Activated T-helper 1 cell treated with anti-CD3 and anti-CD28 coated beads, Interleukin-12 subunit alpha, Interleukin-12 subunit beta, Interleukin-2, Interleukin-4 antibody, amounts not matched to agents 30 ng/mL and 10 ng/mL and 1 ng/mL, durations not matched to agents 14 hours and 24 hours and 36 hours (primary cell): ENCODE data around the gene ADH7. TPM values are rescaled to one million over a fixed set of nuclear protein-coding genes. Genes with fewer than 3 reads are reported as not detected.
"Not testable (repeated sequence)": the region's sequence is repeated elsewhere in the genome, so short reads cannot be mapped to it uniquely, and the experiment has no call there.

Source experiments
- DNase-seq: peaks from one replicate; pipeline ENCODE4 v3.0.0; 2021; ENCODE audit warnings: low spot score
- H3K27ac Mint-ChIP-seq: one replicate; pipeline ENCODE4 v1.8.0; 2021; ENCODE audit warnings: mild to moderate bottlenecking, mixed read lengths
- H3K27me3 Mint-ChIP-seq: one replicate; pipeline ENCODE4 v1.8.0; 2022; ENCODE audit warnings: mild to moderate bottlenecking, moderate library complexity, mixed read lengths; ENCODE audit not compliant: insufficient read depth
- H3K36me3 Mint-ChIP-seq: one replicate; pipeline ENCODE4 v1.8.0; 2021; ENCODE audit warnings: low read depth, mixed read lengths
- H3K4me1 Mint-ChIP-seq: one replicate; pipeline ENCODE4 v1.8.0; 2021; ENCODE audit warnings: low read depth, mixed read lengths
- H3K4me3 Mint-ChIP-seq: one replicate; pipeline ENCODE4 v1.8.0; 2021; ENCODE audit warnings: mild to moderate bottlenecking, moderate library complexity, mixed read lengths
- H3K9me3 Mint-ChIP-seq: one replicate; pipeline ENCODE4 v1.8.0; 2021; ENCODE audit warnings: mixed read lengths
- intact Hi-C: fragments of 100-400 bp; cut with micrococcal nuclease; formaldehyde crosslinking; loops from one replicate; pipeline ENCODE4 v1.15.1; 2024
- total RNA-seq: library from RNA; stranded (reverse); gene quantifications from 2 replicates; pipeline ENCODE4 v1.2.3, GENCODE V29; 2022

Gene ADH7
- total RNA-seq, 1 donor from 2014 or later: not detected

- Mint-ChIP-seq H3K27ac (no peak overlapping the region), H3K36me3 (no peaks in the 10 kb centered on the region), H3K4me1 (no peaks in the 10 kb centered on the region), H3K27me3 (peaks cover 2% of the 10 kb centered on the region), H3K9me3 (peaks cover 10% of the 10 kb centered on the region), H3K4me3 (no peak overlapping the region)
- no peak for DNase-seq
- intact Hi-C loops: no loop called here
Observed at GRCh38 chr4:99457270-99457669, 22.1 kb upstream of the ADH7 start.

- peaks cover 15% of the 10 kb centered on the region for H3K4me1 Mint-ChIP-seq
- intact Hi-C loops: loop anchor here (2.0 kb wide), 1 partner anchor 59 kb away; no protein-coding TSS in a partner anchor
- no peak overlapping the region for H3K27ac Mint-ChIP-seq
- peaks cover 17% of the 10 kb centered on the region for H3K27me3 Mint-ChIP-seq
- H3K4me3 Mint-ChIP-seq: no peak overlapping the region
- peaks cover 12% of the 10 kb centered on the region for H3K9me3 Mint-ChIP-seq
- no peak for DNase-seq
- H3K36me3 Mint-ChIP-seq: no peaks in the 10 kb centered on the region
Observed at GRCh38 chr4:99447513-99447912, 12.4 kb upstream of the ADH7 start.

- Mint-ChIP-seq H3K27me3 (peaks cover 17% of the 10 kb centered on the region), H3K4me3 (no peak overlapping the region), H3K36me3 (no peaks in the 10 kb centered on the region), H3K4me1 (peaks cover 15% of the 10 kb centered on the region), H3K27ac (no peak overlapping the region), H3K9me3 (peaks cover 9% of the 10 kb centered on the region)
- intact Hi-C loops: loop anchor here (2.0 kb wide), 1 partner anchor 60 kb away; no protein-coding TSS in a partner anchor
- no peak for DNase-seq
Observed at GRCh38 chr4:99447079-99447478, 11.9 kb upstream of the ADH7 start.

GRCh38 chr4:99438405-99438780 lies 3.3 kb upstream of the ADH7 start:
- no peaks in the 10 kb centered on the region for H3K27me3 Mint-ChIP-seq
- H3K36me3 Mint-ChIP-seq: no peaks in the 10 kb centered on the region
- no peak overlapping the region for H3K27ac Mint-ChIP-seq
- no peak for DNase-seq
- H3K9me3 Mint-ChIP-seq: no peaks in the 10 kb centered on the region
- no peak overlapping the region for H3K4me3 Mint-ChIP-seq
- intact Hi-C loops: no loop called here
- no peaks in the 10 kb centered on the region for H3K4me1 Mint-ChIP-seq

- H3K4me1 Mint-ChIP-seq: no peaks in the 10 kb centered on the region
- no peak overlapping the region for H3K27ac Mint-ChIP-seq
- intact Hi-C loops: no loop called here
- no peak for DNase-seq
- H3K4me3 Mint-ChIP-seq: no peak overlapping the region
- no peaks in the 10 kb centered on the region for H3K9me3 Mint-ChIP-seq
- H3K36me3 Mint-ChIP-seq: no peaks in the 10 kb centered on the region
- no peaks in the 10 kb centered on the region for H3K27me3 Mint-ChIP-seq
Observed at GRCh38 chr4:99437723-99438404, 2.7 kb upstream of the ADH7 start.

GRCh38 chr4:99436976-99437722 lies 2.0 kb upstream of the ADH7 start:
- intact Hi-C loops: no loop called here
- no peak for DNase-seq
- Mint-ChIP-seq H3K9me3 (no peaks in the 10 kb centered on the region), H3K27me3 (no peaks in the 10 kb centered on the region), H3K27ac (no peak overlapping the region), H3K4me3 (no peak overlapping the region), H3K4me1 (no peaks in the 10 kb centered on the region), H3K36me3 (no peaks in the 10 kb centered on the region)

- intact Hi-C loops: no loop called here
- H3K4me1 Mint-ChIP-seq: no peaks in the 10 kb centered on the region
- H3K9me3 Mint-ChIP-seq: no peaks in the 10 kb centered on the region
- H3K27ac Mint-ChIP-seq: no peak overlapping the region
- H3K4me3 Mint-ChIP-seq: no peak overlapping the region
- peaks cover 2% of the 10 kb centered on the region for H3K27me3 Mint-ChIP-seq
- H3K36me3 Mint-ChIP-seq: no peaks in the 10 kb centered on the region
- DNase-seq: no peak
Observed at GRCh38 chr4:99436462-99436861, 1.3 kb upstream of the ADH7 start.

- intact Hi-C loops: no loop called here
- no peaks in the 10 kb centered on the region for H3K9me3 Mint-ChIP-seq
- no peak overlapping the region for H3K27ac Mint-ChIP-seq
- no peaks in the 10 kb centered on the region for H3K36me3 Mint-ChIP-seq
- no peaks in the 10 kb centered on the region for H3K4me1 Mint-ChIP-seq
- H3K27me3 Mint-ChIP-seq: peaks cover 6% of the 10 kb centered on the region
- DNase-seq: no peak
- H3K4me3 Mint-ChIP-seq: no peak overlapping the region
Observed at GRCh38 chr4:99430106-99430505, 5.0 kb downstream of the ADH7 start.

GRCh38 chr4:99417125-99417524 lies 18.0 kb downstream of the ADH7 start:
- no peaks in the 10 kb centered on the region for H3K9me3 Mint-ChIP-seq
- no peaks in the 10 kb centered on the region for H3K4me1 Mint-ChIP-seq
- intact Hi-C loops: no loop called here
- no peak overlapping the region for H3K27ac Mint-ChIP-seq
- H3K27me3 Mint-ChIP-seq: peaks cover 3% of the 10 kb centered on the region
- H3K4me3 Mint-ChIP-seq: no peak overlapping the region
- DNase-seq: no peak
- no peaks in the 10 kb centered on the region for H3K36me3 Mint-ChIP-seq

GRCh38 chr4:99415762-99416161 lies 19.4 kb downstream of the ADH7 start:
- intact Hi-C loops, DNase-seq, H3K36me3 Mint-ChIP-seq, H3K9me3 Mint-ChIP-seq, H3K27me3 Mint-ChIP-seq, H3K4me1 Mint-ChIP-seq, H3K4me3 Mint-ChIP-seq, H3K27ac Mint-ChIP-seq: not testable (repeated sequence)

- intact Hi-C loops, H3K27ac Mint-ChIP-seq, H3K4me3 Mint-ChIP-seq: not testable (repeated sequence)
Observed at GRCh38 chr4:99414902-99415301, 20.2 kb downstream of the ADH7 start.

GRCh38 chr4:99414401-99414800 lies 20.7 kb downstream of the ADH7 start:
- DNase-seq: no peak
- H3K36me3 Mint-ChIP-seq: no peaks in the 10 kb centered on the region
- H3K9me3 Mint-ChIP-seq: no peaks in the 10 kb centered on the region
- intact Hi-C loops: no loop called here
- H3K4me1 Mint-ChIP-seq: no peaks in the 10 kb centered on the region
- H3K27me3 Mint-ChIP-seq: peaks cover 3% of the 10 kb centered on the region
- H3K4me3 Mint-ChIP-seq: no peak overlapping the region
- no peak overlapping the region for H3K27ac Mint-ChIP-seq

More at GRCh38 chr4:99414902-99415301, 20.2 kb downstream of the ADH7 start:
- DNase-seq, H3K9me3 Mint-ChIP-seq, H3K4me1 Mint-ChIP-seq, H3K36me3 Mint-ChIP-seq, H3K27me3 Mint-ChIP-seq: not testable (repeated sequence)

GRCh38 chr4:99413140-99413539 lies 22.0 kb downstream of the ADH7 start:
- DNase-seq: no peak
- Mint-ChIP-seq H3K9me3 (no peaks in the 10 kb centered on the region), H3K36me3 (no peaks in the 10 kb centered on the region), H3K4me1 (no peaks in the 10 kb centered on the region), H3K27me3 (peaks cover 3% of the 10 kb centered on the region), H3K4me3 (no peak overlapping the region), H3K27ac (no peak overlapping the region)
- intact Hi-C loops: no loop called here
